Thyroid gland (tissue), 4 donors: ENCODE measurements around the gene SLC9A5. TPM values are rescaled to one million over a fixed set of nuclear protein-coding genes. Genes with fewer than 3 reads are reported as not detected.
A peak's percentile ranks its signal among the peaks of the same experiment; 100 is the strongest.

Experiments
- DNase-seq, 2 donors: peaks; one replicate each; pipeline ENCODE4 v3.0.0-alpha.2; 2019
- H3K27ac ChIP-seq, 3 donors: fragments of 200-600 bp; sonication (generic); 1 replicate in 2 of 3; 2 replicates in 1 of 3; pipeline ENCODE4 v1.5.1; 2016 to 2019; ENCODE audit warnings: mild to moderate bottlenecking in 1 of 3, moderate library complexity in 1 of 3
- H3K27me3 ChIP-seq: fragments of 200-600 bp; sonication (generic); one replicate; pipeline ENCODE4 v1.5.1; 2019
- H3K36me3 ChIP-seq, 2 donors: fragments of 200-600 bp; sonication (generic); one replicate each; pipeline ENCODE4 v1.5.1; 2016 to 2019
- H3K4me1 ChIP-seq, 2 donors: fragments of 200-600 bp; sonication (generic); one replicate each; pipeline ENCODE4 v1.5.1; 2017 to 2019
- H3K4me3 ChIP-seq, 3 donors: fragments of 200-600 bp; sonication (generic); replicated peaks in 1 of 3; 1 replicate in 2 of 3; 2 replicates in 1 of 3; pipeline ENCODE4 v1.5.1; 2016; ENCODE audit warnings: mild to moderate bottlenecking in 1 of 3
- H3K9me3 ChIP-seq: fragments of 200-600 bp; sonication (generic); one replicate; pipeline ENCODE4 v1.5.1; 2017
- POLR2A ChIP-seq, 2 donors: fragments of 450-650 bp; IDR thresholded peaks; one replicate each; pipeline ENCODE4 v1.6.1; 2017; ENCODE audit warnings: antibody characterized with exemption in 2 of 2, mild to moderate bottlenecking in 2 of 2, moderate library complexity in 1 of 2
- WGBS, 2 donors: methylation state at CpG; one replicate each; pipeline ENCODE4 v1.1.5; 2017; 5-methylcytosine and 5-hydroxymethylcytosine counted together
- intact Hi-C: fragments of 100-400 bp; cut with DNase I; formaldehyde crosslinking; loops from one replicate; pipeline ENCODE4 v1.15.1; 2023
- total RNA-seq, 4 donors: library from RNA; depleted of rRNA; stranded (reverse); fragments of >200 nt; gene quantifications; one replicate each; pipeline ENCODE4 v1.2.3, GENCODE V29; 2016
- TF ChIP-seq, protein P1 (sequence below), 6 experiments: fragments of 200-600 bp in 3 of 6; fragments of 450-650 bp in 3 of 6; sonication (generic) in 3 of 6; IDR thresholded peaks; one replicate each; pipeline ENCODE4 v1.5.1; 2016 to 2019; ENCODE audit warnings: antibody characterized with exemption in 6 of 6, mild to moderate bottlenecking in 2 of 6, inconsistent platforms in 1 of 6, moderate library complexity in 1 of 6

Gene SLC9A5
- total RNA-seq, 4 donors from 2014 or later, result 0.56 to 3.0 (median 1.1) TPM

DNA sequence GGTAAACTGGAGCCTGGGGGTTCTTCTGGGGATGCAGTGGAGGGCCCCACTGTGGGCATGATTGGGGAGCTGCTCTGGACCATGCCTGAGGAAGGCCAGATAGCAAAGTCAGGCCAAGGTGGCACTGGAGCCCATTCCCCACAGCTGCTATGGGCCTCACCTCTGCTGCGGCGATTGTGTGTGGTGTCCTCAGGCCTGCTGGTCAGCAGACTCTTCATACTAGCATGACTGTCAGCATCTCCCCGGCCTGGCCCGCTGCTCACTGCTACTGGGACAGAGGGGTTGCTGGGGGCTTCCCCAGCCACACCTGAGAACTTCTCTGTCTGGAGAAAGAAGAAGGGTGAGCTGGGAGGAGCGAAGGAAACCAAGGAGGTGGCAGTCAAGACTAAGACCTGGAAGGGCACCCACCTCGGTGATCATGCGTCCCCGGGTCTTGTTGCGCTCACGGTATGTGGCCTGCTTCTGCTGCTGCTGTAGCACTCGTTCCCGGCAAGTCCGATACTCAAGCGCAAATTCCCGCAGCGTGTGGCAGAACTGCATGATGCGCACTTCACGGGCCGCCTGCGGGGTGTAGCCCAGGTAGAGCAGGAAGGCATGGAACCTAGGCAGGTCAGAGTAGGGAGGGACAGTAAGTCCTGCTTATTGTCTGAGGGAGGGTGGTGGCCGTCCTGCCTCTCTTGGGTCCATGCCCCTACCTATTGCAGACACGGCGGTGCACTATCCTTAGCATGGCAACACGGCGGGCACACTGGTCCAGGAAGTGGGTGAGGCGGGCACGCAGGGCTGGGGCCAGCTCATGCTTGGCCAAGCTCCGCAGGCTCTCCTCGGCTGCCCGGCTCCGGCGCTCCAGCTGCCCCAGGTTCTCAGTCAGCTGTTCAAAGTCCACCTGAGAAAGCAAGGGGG, 18.6 kb upstream of the SLC9A5 start:
- Histone ChIP-seq H3K27me3 (no peaks in the 10 kb centered on the region), H3K4me1 (peaks cover 14% of the 10 kb centered on the region in 2 donors), H3K4me3 (no peak overlapping the region), H3K27ac (no peak overlapping the region), H3K36me3 (peaks cover 52% of the 10 kb centered on the region in 2 donors), H3K9me3 (no peaks in the 10 kb centered on the region)
- TF ChIP-seq, protein P1, sequence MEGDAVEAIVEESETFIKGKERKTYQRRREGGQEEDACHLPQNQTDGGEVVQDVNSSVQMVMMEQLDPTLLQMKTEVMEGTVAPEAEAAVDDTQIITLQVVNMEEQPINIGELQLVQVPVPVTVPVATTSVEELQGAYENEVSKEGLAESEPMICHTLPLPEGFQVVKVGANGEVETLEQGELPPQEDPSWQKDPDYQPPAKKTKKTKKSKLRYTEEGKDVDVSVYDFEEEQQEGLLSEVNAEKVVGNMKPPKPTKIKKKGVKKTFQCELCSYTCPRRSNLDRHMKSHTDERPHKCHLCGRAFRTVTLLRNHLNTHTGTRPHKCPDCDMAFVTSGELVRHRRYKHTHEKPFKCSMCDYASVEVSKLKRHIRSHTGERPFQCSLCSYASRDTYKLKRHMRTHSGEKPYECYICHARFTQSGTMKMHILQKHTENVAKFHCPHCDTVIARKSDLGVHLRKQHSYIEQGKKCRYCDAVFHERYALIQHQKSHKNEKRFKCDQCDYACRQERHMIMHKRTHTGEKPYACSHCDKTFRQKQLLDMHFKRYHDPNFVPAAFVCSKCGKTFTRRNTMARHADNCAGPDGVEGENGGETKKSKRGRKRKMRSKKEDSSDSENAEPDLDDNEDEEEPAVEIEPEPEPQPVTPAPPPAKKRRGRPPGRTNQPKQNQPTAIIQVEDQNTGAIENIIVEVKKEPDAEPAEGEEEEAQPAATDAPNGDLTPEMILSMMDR (IDR thresholded peaks at IDR 0.05), result no peak
- no peak for TF ChIP-seq POLR2A (IDR thresholded peaks at IDR 0.05)
- WGBS, 2 donors, result 89 to 95% methylated on average over 27 to 30 of the region's 32 CpGs
- no peak for DNase-seq
- intact Hi-C loops, result no loop called here

DNA sequence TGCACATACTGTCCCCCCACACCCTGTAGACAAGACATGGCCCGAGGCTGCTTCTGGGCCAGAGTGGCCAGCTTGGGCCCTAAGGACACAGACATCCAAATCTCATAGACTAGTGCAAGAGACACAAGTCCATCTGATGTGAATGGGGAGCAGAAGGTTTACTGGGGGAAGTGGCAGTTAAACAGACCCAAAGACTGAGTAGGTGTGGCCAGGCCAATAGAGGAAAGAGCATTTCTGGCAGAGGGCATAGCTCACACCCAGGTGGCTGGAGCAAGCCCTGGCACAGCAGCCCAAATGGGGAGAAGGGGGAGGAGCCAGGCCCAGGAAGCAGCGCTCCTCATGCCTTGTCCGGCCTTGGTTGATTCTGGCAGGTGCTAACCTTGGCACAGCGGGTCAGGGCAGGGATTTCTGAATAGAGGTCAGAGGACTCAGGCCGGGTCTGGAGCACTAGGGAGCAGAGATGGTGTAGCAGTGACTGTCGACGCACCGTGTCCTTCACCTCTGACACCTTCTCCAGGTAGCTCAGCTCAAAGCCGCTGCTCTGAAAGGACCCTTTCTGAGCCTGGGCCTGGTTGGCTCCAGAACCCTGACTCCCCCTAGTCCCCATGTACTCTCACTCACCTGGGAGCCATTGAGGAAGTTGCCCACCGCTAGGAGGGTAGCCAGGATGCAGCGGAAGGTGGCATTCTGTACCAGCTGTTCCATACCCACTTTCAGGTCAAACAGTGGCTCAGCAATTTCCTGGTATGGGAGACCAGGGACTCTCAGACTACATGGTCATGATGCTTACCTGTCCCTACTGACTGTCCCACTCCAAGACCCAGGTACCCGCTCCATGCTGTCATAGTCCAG, 17.7 kb upstream of the SLC9A5 start:
- 90% methylated on average over 11 to 12 of the region's 12 CpGs for WGBS, 2 donors
- Histone ChIP-seq H3K4me3 (no peak overlapping the region), H3K27me3 (no peaks in the 10 kb centered on the region), H3K36me3 (peaks cover 57 to 59% of the 10 kb centered on the region in 2 donors), H3K27ac (no peak overlapping the region), H3K4me1 (peaks cover 11 to 13% of the 10 kb centered on the region in 2 donors), H3K9me3 (no peaks in the 10 kb centered on the region)
- intact Hi-C loops, result no loop called here
- TF ChIP-seq POLR2A (IDR thresholded peaks at IDR 0.05), result no peak
- TF ChIP-seq, protein P1 (IDR thresholded peaks at IDR 0.05), result no peak
- no peak for DNase-seq

DNA sequence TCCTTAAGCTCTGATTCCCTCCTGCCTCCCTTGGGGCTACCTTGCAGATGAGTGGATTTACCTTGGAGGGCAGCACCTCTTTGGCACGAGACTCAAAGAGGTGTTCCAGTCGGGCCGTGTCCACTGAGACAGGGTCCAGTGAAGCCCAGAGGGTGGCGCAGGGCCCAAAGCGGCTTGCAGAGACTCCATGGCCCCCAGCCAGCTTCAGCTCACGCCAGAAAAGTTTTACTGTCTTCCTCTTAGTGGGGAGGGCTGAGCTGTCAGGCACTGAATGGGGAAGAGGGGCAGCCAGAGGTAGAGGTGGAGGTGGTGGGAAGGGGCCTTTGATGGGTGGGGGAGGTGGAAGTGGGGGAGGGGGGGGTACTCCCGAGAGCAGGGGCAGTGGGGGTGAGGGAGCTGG, 15.2 kb upstream of the SLC9A5 start:
- Histone ChIP-seq H3K4me3 (no peak overlapping the region), H3K36me3 (peaks cover 74 to 80% of the 10 kb centered on the region in 2 donors), H3K27ac (no peak overlapping the region), H3K9me3 (no peaks in the 10 kb centered on the region), H3K27me3 (no peaks in the 10 kb centered on the region), H3K4me1 (no peaks in the 10 kb centered on the region)
- TF ChIP-seq, protein P1 (IDR thresholded peaks at IDR 0.05), result no peak
- no peak for TF ChIP-seq POLR2A (IDR thresholded peaks at IDR 0.05)
- peak in 1 of 2 donors; percentile 42 for DNase-seq
- intact Hi-C loops, result no loop called here
- 63 to 65% methylated on average over 7 of the region's 7 CpGs for WGBS, 2 donors

DNA sequence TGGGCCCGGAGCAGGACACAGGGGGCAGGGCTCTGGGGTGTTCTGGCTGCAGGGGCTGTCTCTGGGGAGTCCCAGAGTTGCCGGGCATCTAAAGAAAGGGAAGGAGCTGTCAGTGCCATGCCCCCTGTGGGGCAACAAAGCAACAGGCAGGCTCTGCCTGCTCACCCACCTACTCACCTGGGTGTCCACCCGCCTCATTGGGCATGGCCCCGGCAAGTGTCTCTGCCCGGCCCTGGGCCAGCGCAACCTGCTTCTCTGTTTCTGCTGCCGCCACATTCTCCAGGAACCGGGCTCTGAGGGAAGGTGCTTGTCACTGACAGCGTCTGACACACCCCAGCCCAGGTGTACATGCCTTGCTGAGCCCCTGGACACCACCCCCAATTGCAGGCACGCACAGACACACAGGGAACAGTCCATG, 14.6 kb upstream of the SLC9A5 start:
- no peaks in the 10 kb centered on the region for H3K9me3 ChIP-seq
- DNase-seq, result no peak
- 92 to 96% methylated on average over 9 to 10 of the region's 10 CpGs for WGBS, 2 donors
- no peaks in the 10 kb centered on the region for H3K4me1 ChIP-seq
- no peak overlapping the region for H3K27ac ChIP-seq
- H3K4me3 ChIP-seq, result no peak overlapping the region
- H3K27me3 ChIP-seq, result no peaks in the 10 kb centered on the region
- peaks cover 72 to 80% of the 10 kb centered on the region in 2 donors for H3K36me3 ChIP-seq
- TF ChIP-seq, protein P1 (IDR thresholded peaks at IDR 0.05), result no peak
- no peak for TF ChIP-seq POLR2A (IDR thresholded peaks at IDR 0.05)
- intact Hi-C loops, result no loop called here
